ENCODE measurements around the gene LECT2. TPM values are rescaled to one million over a fixed set of nuclear protein-coding genes. Genes with fewer than 3 reads are reported as not detected.

Gene LECT2
- total RNA-seq, 1 experiment from 2014 or later: not detected

- H3K27me3 ChIP-seq (ENCODE audit: insufficient read depth, low read length): peaks cover 97% of the 10 kb centered on the region
- POLR2A ChIA-PET: no interaction called here
- no TSS peak for BruUV-seq (replicated peaks)
These were observed 40.8 kb downstream of the LECT2 start for GRCh38 chr5:135913713-135914626.

More at GRCh38 chr5:135913713-135914626, 40.8 kb downstream of the LECT2 start:
- DNase-seq (ENCODE audit: low read depth, low spot score) (no peak), ATAC-seq (no peak)
- Histone ChIP-seq H3K4me2 (ENCODE audit: low read length) (no peak overlapping the region), H3K9ac (ENCODE audit: low read length) (no peak overlapping the region), H3K4me1 (ENCODE audit: control insufficient read depth in 1 of 2, insufficient read depth in 2 of 2, low read length in 2 of 2) (no peaks in the 10 kb centered on the region), H2AFZ (ENCODE audit: low read depth, low read length, poor library complexity, severe bottlenecking) (no peak overlapping the region), H3K9me3 (ENCODE audit: control insufficient read depth in 1 of 2, insufficient read depth in 1 of 2, low read depth in 1 of 2, low read length in 2 of 2) (no peaks in the 10 kb centered on the region), H3K27ac (ENCODE audit: low read depth, low read length) (no peak overlapping the region), H3K36me3 (ENCODE audit: control insufficient read depth in 1 of 2, insufficient read depth in 2 of 2, low read length in 2 of 2) (no peaks in the 10 kb centered on the region), H3K9me2 (ENCODE audit: insufficient read depth) (no peaks in the 10 kb centered on the region), H3K79me2 (ENCODE audit: insufficient read depth, low read length) (no peaks in the 10 kb centered on the region), H3K4me3 (replicated peaks in 1 of 2; ENCODE audit: low read depth in 1 of 2, low read length in 2 of 2) (no peak overlapping the region), H4K20me1 (ENCODE audit: insufficient read depth) (no peaks in the 10 kb centered on the region)
- RAD21 ChIA-PET (ENCODE audit: low non-redundant PET in 1 of 2, low total read pairs in 2 of 2, uncharacterized antibody in 2 of 2, unreplicated experiment in 2 of 2): no interaction called here
- intact Hi-C loops (cut with micrococcal nuclease): no loop called here
- CTCF ChIA-PET: no interaction called here
- TF ChIP-seq YY1 (IDR thresholded peaks at IDR 0.05; ENCODE audit: extremely low read depth, insufficient replicate concordance, low read depth, low read length) (no peak), SP1 (IDR thresholded peaks at IDR 0.05; ENCODE audit: low read depth) (no peak), MAX (IDR thresholded peaks at IDR 0.05) (no peak), ZFX (IDR thresholded peaks at IDR 0.05) (no peak), SIN3A (IDR thresholded peaks at IDR 0.05; ENCODE audit: low read depth) (no peak), RAD21 (IDR thresholded peaks at IDR 0.05; ENCODE audit: low read depth) (no peak), ZBTB33 (IDR thresholded peaks at IDR 0.05; ENCODE audit: extremely low read depth, insufficient replicate concordance, low read length) (no peak), EZH2phosphoT487 (IDR thresholded peaks at IDR 0.05; ENCODE audit: borderline replicate concordance) (no peak; the same call in 1 of the 2 replicates), EZH2 (IDR thresholded peaks at IDR 0.05) (no peak; the same call in 1 of the 2 replicates), ZNF274 (IDR thresholded peaks at IDR 0.05; ENCODE audit: low read depth, low read length) (no peak), POLR2A (IDR thresholded peaks at IDR 0.05; ENCODE audit: borderline replicate concordance, extremely low read depth, insufficient read depth, insufficient read length) (no peak), POLR2AphosphoS5 (IDR thresholded peaks at IDR 0.05; ENCODE audit: low read depth, low read length) (no peak), CBX3 (IDR thresholded peaks at IDR 0.05; ENCODE audit: low read depth) (no peak), JUND (IDR thresholded peaks at IDR 0.05) (no peak)

Data from HCT116 (cell line).